ENCODE measurements around the gene ZNHIT2.

- TF ChIP-seq, protein P1, sequence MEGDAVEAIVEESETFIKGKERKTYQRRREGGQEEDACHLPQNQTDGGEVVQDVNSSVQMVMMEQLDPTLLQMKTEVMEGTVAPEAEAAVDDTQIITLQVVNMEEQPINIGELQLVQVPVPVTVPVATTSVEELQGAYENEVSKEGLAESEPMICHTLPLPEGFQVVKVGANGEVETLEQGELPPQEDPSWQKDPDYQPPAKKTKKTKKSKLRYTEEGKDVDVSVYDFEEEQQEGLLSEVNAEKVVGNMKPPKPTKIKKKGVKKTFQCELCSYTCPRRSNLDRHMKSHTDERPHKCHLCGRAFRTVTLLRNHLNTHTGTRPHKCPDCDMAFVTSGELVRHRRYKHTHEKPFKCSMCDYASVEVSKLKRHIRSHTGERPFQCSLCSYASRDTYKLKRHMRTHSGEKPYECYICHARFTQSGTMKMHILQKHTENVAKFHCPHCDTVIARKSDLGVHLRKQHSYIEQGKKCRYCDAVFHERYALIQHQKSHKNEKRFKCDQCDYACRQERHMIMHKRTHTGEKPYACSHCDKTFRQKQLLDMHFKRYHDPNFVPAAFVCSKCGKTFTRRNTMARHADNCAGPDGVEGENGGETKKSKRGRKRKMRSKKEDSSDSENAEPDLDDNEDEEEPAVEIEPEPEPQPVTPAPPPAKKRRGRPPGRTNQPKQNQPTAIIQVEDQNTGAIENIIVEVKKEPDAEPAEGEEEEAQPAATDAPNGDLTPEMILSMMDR (IDR thresholded peaks at IDR 0.05) = no peak
- TF ChIP-seq ZFX (IDR thresholded peaks at IDR 0.05; ENCODE audit: borderline replicate concordance) = no peak
Measured at GRCh38 chr11:65124480-65125196, 7.1 kb upstream of the ZNHIT2 start.
